ENCODE measurements around the gene CCNL2.
"Not testable (repeated sequence)": the region's sequence is repeated elsewhere in the genome, so short reads cannot be mapped to it uniquely, and the experiment has no call there.

Gene CCNL2

GRCh38 chr1:1397839-1398523 lies 1.2 kb downstream of the CCNL2 start:
- DNase-seq = no peak

- no peak for DNase-seq
Measured at GRCh38 chr1:1395166-1395565, 4.0 kb downstream of the CCNL2 start.

GRCh38 chr1:1394116-1394515 lies 5.0 kb downstream of the CCNL2 start:
- no peak for DNase-seq

GRCh38 chr1:1393428-1393827 lies 5.7 kb downstream of the CCNL2 start:
- no peak for DNase-seq

- DNase-seq = no peak
Measured at GRCh38 chr1:1393014-1393413, 6.1 kb downstream of the CCNL2 start.

GRCh38 chr1:1391225-1391624 lies 7.9 kb downstream of the CCNL2 start:
- no peak for DNase-seq

GRCh38 chr1:1390675-1391074 lies 8.5 kb downstream of the CCNL2 start:
- DNase-seq = no peak

- DNase-seq = no peak
Measured at GRCh38 chr1:1388078-1388472, 11.1 kb downstream of the CCNL2 start.

- no peak for DNase-seq
Measured at GRCh38 chr1:1387098-1388077, 11.7 kb downstream of the CCNL2 start.

GRCh38 chr1:1385931-1386330 lies 13.2 kb downstream of the CCNL2 start:
- no peak for DNase-seq

GRCh38 chr1:1385339-1385738 lies 13.8 kb downstream of the CCNL2 start:
- DNase-seq = not testable (repeated sequence)

- DNase-seq = no peak
Measured at GRCh38 chr1:1381294-1381693, 17.8 kb downstream of the CCNL2 start.

GRCh38 chr1:1380860-1381259 lies 18.3 kb downstream of the CCNL2 start:
- no peak for DNase-seq

- DNase-seq = no peak
Measured at GRCh38 chr1:1377540-1378205, 21.5 kb downstream of the CCNL2 start.

GRCh38 chr1:1376551-1377226 lies 22.4 kb downstream of the CCNL2 start:
- no peak for DNase-seq

- DNase-seq = peak; percentile 99
Measured at GRCh38 chr1:1374929-1375662, 24.0 kb downstream of the CCNL2 start, which contains the start of gene AURKAIP1. AURKAIP1 (minus strand) TSS chr1:1375207; CDS start chr1:1374756, 451 bp downstream.

GRCh38 chr1:1374589-1374928 lies 24.6 kb downstream of the CCNL2 start:
- no peak for DNase-seq

GRCh38 chr1:1373815-1374588 lies 25.1 kb downstream of the CCNL2 start:
- no peak for DNase-seq

- DNase-seq = no peak
Measured at GRCh38 chr1:1373051-1373814, 25.9 kb downstream of the CCNL2 start.

All from NCI-H446 treated with DMSO at 0.1 percent for 48 hours (cell line).